Measurements from ENCODE around the gene OLFM1.
"Not testable (repeated sequence)": the region's sequence is repeated elsewhere in the genome, so short reads cannot be mapped to it uniquely, and the experiment has no call there.

Gene OLFM1

DNA sequence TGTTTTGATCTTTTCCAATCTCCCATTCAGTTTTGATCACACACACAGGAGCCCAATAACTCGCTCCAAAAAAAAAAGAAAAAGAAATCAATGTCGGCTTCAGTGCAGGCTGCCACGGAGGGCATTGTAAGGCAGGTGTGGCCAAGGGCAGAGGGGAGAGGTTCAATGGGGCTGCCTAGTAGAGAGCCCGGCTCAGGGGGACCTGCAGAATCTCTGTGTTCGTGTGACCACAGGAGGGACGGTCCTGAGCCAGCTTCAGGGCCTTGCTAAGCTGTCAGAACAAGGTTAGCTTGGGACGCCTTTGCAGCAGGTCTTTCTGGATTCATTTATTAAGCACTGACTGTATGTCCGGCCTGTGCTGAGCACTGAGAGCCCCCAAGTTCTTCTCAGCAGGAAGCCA is 22.2 kb downstream of the OLFM1 start:
- no peak for DNase-seq

DNA sequence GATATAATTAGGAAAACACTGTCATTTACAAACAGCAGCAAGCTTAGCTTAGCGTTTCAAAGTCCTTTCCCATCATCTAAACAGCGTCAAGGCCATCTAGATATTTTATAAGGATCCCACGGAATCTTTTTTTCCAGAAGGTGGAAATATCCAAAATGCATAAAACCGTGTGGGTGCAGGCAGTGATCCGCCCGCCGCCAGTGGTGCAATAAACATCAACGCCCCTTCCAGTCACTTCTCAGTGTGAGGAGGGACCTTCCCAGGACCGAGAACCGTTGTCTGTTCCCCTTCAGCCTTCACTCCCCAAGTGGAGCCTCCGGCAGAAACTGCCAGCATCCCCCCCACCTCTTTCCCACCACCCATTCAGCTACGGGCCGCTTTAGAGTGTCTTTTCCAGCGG is 22.9 kb downstream of the OLFM1 start:
- no peak for DNase-seq

DNA sequence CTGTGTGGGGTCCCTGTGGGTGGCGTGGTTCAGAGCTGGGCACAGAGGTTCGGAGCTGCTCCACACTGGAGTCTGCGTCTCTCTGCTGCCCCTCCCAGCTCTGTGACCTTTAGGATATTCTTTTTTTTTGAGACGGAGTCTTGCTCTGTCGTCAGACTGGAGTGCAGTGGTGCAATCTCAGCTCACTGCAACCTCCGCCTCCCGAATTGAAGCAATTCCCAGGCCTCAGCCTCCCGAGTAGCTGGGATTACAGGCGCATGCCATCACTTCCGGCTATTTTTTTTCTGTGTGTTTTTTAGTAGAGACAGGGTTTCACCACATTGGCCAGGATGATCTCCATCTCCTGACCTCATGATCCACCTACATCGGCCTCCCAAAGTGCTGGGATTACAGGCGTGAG is 24.1 kb downstream of the OLFM1 start:
- DNase-seq = not testable (repeated sequence)

DNA sequence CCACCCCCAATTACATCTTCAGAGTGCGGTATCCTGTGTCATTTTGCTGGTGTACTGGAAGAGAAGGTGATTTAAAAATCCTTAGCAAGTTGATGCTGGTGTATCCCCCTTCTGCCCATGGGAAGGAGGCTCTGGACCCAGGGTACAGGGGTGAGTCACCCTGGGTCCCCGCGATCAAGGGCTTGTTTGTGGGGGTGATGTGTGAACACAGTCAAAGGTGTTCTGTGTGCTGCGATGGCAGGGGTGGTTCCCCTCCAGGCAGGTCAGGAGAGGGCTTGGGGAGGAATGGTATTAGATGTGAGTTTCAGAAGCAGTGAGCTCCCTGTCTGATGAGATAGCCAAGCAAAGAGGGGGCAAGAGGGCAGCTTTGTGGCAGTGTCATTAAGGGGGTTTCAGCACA is 28.9 kb downstream of the OLFM1 start:
- no peak for DNase-seq

DNA sequence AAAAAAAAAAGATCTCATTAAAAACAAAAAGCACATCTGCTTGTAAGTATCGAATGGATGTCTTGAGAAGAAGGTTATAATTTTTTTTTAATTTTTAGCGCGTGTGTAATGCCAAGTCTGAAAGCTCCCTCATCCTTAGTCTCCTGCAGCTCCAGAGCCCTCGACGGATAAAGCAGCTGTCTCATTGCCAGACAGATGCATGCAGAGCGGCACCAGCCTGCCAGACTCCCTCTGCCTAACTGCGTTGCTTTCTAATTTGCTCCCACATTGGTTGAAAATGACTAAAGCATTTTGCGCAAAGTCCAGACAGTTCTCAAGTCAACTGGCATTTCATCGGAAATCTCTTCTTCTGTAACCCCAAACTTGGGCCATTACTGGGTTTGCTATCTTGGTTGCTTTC is 29.4 kb downstream of the OLFM1 start:
- no peak for DNase-seq

DNA sequence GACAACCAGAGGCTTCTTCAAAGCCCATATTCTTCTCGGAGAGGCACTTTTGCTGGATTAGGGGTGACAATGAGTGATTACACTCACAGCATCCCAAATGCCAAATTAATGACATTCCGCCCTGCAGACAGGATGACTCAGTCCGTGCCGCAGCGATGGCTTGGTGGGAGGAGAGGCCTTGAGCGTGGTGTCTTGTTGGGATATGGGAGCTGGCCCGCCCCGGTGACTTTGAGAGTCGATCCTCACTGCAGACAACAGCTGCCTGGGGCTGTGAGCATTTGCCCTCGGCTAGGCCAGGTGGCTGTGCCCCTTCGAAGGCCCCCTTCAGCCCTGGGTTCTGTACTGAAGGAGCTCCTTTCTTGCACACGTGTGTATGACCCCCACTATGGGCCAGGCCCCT is 29.8 kb downstream of the OLFM1 start:
- DNase-seq = no peak

DNA sequence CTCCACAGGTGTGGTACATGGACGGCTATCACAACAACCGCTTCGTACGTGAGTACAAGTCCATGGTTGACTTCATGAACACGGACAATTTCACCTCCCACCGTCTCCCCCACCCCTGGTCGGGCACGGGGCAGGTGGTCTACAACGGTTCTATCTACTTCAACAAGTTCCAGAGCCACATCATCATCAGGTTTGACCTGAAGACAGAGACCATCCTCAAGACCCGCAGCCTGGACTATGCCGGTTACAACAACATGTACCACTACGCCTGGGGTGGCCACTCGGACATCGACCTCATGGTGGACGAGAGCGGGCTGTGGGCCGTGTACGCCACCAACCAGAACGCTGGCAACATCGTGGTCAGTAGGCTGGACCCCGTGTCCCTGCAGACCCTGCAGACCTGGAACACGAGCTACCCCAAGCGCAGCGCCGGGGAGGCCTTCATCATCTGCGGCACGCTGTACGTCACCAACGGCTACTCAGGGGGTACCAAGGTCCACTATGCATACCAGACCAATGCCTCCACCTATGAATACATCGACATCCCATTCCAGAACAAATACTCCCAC is 32.1 kb downstream of the OLFM1 start:
- DNase-seq = no peak

DNA sequence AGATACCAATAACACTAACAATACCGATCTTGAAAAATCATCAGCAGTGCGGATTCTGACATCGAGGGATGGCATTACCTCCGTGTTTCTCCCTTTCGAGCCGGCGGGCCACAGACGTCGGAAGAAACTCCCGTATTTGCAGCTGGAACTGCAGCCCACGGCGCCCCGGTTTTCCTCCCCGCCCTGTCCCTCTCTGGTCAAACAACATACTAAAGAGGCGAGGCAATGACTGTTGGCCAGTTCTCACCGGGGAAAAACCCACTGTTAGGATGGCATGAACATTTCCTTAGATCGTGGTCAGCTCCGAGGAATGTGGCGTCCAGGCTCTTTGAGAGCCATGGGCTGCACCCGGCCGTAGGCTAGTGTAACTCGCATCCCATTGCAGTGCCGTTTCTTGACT is 32.8 kb downstream of the OLFM1 start:
- DNase-seq = no peak

DNA sequence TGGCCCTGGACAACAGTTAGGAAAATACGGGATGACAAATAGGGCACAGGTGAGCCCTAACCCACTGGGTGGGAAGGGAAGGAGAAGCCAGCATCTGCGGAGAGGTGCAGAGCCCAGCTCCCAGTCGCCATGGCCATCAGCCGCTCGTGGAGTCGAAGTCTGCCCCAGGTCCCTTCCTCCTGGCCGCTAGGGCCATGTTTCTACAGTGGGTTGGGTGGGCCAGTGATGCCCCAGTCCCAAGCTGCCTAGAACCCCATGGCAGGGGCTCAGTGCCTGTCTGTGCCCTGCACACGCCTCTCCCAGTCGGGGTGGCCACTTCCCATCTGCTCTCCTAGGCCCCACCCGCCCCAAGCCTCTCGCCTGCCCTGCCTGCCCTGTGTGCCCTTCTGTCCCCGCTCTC is 34.8 kb downstream of the OLFM1 start:
- DNase-seq = no peak

DNA sequence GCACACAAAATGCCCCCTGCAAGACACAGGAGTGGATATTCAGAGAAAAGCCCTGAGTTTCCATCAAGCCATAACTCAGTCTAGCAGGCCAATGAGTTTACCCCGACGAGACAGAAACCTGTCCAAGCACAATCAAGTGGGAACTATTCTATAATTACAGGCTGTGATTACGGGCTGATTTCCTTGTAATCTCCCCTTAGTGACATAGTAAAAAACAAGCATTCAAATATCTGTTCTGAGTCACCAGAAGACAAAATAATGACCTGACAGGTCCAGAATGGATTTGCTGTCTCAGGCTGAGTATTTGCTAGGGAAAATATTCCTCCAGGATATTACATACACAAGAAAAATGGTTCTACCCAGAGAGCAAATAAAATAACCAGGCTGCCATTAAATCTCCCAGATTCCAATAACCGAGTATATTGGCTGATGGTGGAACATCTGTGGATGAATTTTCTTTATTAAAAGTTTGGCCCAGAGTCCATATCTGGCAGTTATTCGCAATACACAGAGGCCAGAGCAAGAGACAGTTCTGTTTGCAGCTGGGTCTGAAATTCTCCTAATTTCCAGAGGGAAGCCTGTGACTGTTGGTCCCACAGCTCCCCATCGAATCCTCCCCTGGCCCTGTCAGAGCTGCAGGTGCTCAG is 35.8 kb downstream of the OLFM1 start:
- DNase-seq = no peak

DNA sequence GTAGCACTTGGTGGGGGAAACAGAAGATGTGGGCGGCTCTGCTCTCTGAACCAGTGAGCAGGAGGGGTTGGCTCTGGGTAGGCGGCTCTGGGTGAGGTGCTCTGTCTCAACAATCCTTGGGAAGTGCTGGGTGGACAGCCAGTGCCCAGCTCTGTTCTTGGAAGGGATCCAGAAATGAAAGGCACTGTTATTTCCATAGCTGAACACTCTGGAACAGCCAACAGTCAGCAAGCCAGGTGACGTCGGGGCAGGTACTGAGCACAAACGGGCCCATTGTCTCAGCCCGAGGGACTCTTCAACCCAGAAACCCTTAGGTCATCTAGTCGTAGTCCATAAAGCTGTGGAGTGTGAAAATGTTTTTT is 36.3 kb downstream of the OLFM1 start:
- DNase-seq = no peak

DNA sequence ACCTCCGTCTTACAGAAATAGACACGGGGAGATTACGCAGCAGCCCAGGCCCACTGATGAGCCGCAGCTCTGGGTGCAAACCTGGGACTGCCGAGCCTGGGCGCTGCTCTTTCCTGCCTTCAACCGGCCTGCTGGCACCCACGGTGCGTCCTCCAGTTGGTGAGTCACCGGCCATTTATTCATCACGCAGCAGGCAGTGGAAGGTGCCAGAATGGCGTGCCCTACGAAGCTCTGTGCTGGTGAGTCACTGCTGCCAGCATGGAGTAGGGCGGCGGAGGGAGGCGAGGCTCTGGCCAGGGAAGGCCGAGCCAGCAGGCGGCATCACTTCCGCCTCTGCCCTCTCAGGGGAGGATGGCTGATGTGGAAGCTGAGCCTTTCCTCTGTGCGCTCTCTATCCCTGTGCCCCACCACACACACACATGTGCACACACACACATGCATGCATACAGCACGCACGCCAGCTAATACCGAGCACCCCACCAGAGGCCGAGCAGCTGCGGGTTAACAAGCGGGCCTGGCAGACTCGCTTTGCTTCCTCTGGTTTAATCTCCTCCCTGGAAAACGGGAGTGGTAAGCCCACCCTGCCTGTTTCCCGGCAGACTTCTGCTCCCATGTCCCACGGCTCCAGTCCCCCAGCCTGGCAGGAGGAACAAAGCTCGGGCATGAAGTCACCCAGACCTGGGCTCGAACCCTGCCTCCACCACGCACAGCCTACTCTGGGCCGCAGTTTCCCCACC is 39.2 kb downstream of the OLFM1 start:
- DNase-seq = no peak

DNA sequence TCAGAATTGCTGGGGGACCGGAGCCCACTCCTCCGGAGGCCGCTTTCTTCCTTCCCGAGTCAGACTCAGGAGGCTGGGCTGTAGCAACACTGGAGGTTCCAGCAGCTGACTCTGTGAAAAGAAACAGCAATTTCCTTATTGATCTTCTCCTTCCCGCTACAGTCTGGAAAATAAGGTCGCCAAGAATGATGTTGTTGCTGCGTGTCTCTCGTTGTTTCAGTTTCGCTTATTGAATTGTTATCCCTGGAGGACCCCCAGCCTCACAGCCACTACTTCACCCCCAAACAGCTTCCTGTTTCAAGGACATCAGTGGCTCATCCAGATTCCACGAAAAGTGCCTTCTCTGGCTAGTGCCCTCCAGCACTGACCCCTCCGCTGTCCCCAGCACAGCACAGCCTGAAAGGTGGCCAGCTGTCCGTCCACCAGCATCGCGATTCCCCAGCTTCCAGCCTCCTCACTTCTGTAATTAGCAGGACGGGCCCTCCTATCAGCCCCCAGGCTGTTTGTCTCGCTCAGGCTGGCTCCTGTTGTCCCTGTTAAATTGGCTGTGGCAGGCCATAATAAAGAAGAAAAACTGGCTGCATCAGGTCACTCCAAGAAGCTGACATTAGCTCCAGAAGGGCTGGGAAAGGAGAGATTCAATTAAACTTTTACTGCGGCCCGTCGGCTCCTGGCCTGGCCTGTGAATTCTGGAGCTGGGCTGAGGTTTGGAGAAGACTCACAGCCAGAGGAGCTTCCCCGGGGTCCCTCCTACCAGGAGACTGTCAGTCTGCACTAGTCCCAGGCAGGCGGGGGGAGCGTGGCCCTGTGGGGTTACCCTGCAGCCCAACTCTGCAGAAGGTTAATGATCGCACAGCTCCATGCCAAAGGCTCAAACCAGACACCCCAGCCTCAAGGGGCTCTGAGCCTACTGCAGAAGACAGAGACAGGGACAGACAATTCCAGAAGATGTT is 40.5 kb downstream of the OLFM1 start:
- no peak for DNase-seq

DNA sequence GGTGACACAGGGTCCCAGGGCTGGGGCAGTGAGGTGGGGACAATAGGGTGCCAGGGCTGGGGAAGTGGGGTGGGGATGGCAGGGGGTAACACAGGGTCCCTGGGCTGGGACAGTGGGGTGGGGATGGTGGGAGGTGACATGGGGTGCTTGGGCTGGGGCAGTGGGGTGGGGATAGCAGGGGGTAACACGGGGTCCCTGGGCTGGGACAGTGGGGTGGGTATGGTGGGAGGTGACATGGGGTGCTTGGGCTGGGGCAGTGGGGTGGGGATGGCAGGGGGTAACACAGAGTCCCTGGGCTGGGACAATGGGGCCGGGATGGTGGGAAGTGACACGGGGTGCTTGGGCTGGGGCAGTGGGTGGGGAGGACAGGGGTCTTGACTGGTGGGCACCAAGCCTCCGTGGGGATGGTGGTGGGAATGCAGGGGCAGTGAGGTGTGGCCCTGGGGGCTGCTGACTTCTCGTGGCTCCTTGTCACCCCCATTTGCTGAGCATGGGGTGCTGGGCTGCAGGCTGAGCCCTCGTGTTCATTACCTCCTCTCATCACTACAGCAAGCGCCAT is 41.7 kb downstream of the OLFM1 start:
- no peak for DNase-seq

DNA sequence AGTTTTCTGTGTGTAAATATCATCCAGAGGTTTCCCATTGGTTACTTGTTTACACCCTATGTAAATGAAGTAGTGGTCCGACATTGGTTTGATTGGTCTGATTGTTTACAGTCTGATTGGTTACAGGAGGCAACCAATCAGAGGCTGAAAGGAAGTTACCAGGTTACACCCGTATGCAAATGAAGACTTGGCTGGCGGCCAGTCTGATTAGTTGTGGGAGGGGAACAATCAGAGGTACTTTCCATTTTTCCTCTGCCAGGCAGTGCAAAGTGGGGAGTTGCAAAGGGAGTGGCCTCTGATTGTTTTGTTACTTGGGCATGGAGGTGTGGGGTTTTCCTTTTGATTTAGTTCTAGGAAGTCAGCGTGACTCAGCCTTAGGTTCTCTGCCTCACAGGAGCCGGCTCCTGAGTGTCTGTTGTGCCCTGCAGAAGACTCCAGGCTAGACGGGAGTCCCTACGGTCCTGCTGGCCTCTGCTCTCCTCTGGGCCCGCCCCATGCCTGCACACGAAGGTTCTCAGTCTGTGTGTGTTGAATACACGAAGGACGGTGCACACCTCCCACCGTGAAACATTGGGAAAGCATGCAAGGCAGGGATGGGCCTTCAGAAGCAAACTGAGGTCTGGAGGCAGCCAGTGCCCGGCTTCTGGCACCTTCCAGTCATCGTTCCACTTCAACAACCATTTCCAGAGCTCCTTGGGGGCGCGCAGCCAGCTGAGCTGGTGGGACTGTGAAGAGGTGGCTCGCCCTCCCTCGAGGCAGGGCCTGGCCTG is 42.9 kb downstream of the OLFM1 start:
- DNase-seq = peak; percentile 82

DNA sequence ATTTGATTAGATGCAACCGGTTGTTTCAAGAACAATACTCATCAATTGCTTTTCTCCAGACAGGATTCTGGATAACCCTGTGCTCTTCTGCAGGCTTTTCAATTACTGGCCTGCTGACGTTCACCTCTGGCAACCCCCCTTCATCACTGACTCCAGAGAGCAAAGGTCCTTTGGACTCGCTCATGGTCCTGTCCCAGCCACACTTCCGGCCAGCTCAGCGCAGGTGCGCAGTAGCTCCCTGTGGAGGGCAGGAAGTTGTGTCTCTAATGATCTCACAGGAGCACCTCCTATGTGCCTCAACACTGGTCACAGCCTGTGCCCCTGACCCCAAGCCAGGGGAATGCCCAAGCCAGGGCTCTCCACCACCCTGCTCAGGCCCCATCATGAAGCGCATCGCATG is 44.0 kb downstream of the OLFM1 start:
- DNase-seq = no peak

DNA sequence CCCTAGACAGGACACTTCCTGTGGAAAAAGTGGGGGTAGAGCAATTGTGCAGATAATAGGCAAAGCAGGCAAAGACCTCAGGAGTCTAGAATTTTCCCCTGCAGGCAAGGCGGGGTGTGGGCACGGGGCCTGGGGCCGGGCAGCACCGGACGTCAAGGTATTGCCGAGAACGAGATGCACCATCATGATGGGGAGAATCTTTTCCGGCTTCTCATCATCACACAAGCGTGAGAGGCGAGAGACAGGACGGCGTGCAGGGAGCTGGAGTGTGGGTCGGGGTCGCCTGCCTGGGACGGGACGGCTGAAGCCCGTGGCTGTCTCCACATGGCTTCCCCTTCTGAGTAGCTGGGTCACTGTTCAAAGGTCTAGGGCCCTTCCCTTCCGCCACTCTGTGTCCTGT is 44.5 kb downstream of the OLFM1 start:
- no peak for DNase-seq

DNA sequence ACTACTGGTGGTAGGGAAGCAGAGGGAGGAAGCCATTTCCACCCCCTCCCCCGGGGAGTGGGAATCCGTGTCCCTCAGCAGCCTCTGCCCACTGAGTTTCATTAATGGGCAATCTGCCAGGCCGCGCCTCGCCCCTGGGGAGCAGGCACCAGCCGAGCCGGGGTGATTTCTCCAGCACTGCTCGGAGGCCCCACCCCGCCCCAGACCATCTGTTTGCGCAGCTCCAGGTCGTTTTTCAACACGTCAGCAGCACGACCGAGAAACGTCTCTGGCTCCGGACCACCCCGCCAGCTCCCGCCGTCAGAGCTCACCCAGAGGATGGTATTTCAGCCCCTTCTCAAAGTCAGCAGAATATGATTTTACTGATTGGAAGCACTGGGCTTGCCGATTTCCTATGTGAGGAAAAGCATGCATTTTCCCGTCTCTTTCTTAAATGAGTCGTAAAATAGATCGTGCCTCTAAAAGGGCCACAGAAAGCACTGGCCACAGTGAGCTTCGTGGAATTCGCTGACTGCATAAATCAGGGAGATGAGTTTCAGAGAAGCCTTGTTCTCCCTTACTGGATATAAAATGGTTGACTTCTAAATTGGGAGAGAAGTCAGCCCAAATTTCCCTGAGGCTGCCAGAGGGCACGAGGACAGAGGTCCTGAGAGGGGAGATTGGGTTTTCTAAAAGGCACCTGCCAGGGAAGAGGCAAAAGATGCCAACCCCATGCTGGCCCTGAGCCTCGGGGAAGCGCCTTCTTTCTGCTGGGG is 47.0 kb downstream of the OLFM1 start:
- no peak for DNase-seq

DNA sequence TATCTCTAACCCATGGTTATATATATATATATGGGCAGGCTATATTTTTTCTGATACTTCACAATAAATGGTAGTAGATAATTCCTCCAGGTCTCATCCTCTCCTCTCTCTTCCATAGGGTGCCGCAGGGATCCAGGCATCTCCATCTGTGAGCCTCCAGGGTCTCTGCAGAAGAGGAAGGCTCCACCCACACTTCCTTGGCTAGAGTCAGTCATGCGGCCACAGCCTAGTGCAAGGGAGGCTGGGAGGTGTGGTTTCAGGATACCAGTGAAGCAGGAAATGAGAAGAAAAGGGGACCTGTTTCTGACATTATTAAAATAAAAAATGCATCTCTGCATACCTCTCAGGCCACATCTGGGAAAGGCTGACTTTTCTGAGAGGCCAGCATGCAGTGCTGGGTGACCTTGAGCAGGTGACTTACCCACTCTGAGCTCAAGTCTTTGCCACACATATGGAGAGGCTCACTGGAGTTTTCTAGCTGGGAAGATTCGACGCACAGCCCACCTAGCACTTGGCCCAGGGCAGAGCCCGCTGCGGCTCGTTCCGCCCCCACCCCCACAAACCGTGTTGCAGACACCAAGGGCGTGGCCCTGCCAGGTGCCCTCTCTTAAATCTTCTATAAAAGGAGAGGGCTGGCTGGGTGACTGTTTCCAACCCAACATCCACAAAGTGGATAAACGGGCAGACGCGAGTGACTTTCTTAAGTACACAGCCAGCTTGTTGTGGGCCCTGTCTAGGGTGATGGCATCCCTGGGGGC is 47.9 kb downstream of the OLFM1 start:
- DNase-seq = no peak

DNA sequence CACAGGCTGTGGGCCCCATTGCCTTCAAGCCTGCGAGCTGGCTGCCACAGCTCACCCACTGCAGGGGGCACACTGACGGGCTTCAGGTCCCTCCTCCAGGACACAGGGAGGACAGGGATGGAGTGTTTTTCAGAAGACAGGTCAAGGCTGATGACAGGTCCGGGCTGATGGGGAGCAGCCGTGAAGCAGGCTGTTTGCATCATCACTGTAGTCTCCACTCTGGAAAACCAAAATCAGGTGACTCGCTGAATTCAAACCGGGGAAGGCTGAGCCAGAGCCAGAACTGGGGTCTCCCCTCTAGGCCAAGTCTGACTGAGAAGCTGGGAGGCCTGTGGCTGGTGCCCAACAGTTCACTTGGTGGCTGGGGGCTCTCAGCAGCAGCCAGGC is 48.5 kb downstream of the OLFM1 start:
- no peak for DNase-seq

DNA sequence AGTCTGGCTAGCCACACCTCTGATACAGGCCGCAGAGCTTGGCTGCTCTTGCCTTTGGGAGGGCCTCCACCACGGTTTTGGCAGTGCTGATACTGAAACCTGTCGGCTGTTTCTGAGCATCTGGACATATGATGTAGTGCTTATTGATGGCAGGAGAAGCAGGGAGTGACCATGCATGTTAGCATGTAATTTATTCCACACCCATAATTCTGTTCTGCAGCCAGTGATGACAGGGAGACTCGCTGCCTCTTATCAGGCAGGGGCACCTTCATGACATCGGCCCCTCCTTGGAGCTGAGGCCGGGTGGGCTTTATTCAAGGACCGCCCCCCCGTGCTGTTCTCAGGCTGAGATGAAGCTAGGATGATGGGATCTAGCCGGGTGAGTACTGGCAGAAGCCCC is 49.0 kb downstream of the OLFM1 start:
- no peak for DNase-seq
